ENCODE measurements around the gene TPD52L2.

Gene TPD52L2

GRCh38 chr20:63830841-63831588 is 34.1 kb upstream of the TPD52L2 start, which contains the start of gene ZBTB46:
Gene ZBTB46 (minus strand): TSS chr20:63831264. CDS start chr20:63790757, 40,507 bp downstream.
- peak; percentile 62 to 75 for DNase-seq

GRCh38 chr20:63831646-63831992 is 33.5 kb upstream of the TPD52L2 start:
- TF ChIP-seq POLR2A (IDR thresholded peaks at IDR 0.05; ENCODE audit: low read length) (no peak), GATA1 (IDR thresholded peaks at IDR 0.05; ENCODE audit: low read depth, low read length) (no peak)
- no peak for DNase-seq

More at GRCh38 chr20:63830841-63831588, 34.1 kb upstream of the TPD52L2 start, which contains the start of gene ZBTB46:
- no peak for TF ChIP-seq GATA1 (IDR thresholded peaks at IDR 0.05; ENCODE audit: low read depth, low read length)
- TF ChIP-seq POLR2A (IDR thresholded peaks at IDR 0.05; ENCODE audit: low read length) = no peak

GRCh38 chr20:63831993-63832686 is 32.9 kb upstream of the TPD52L2 start:
- no peak for DNase-seq
- TF ChIP-seq POLR2A (IDR thresholded peaks at IDR 0.05; ENCODE audit: low read length) (no peak), GATA1 (IDR thresholded peaks at IDR 0.05; ENCODE audit: low read depth, low read length) (no peak)

- TF ChIP-seq POLR2A (IDR thresholded peaks at IDR 0.05; ENCODE audit: low read length) = no peak
- TF ChIP-seq GATA1 (IDR thresholded peaks at IDR 0.05; ENCODE audit: low read depth, low read length) = no peak
- no peak for DNase-seq
Observed at GRCh38 chr20:63833776-63834490, 31.1 kb upstream of the TPD52L2 start.

- TF ChIP-seq GATA1 (IDR thresholded peaks at IDR 0.05; ENCODE audit: low read depth, low read length) = no peak
- no peak for TF ChIP-seq POLR2A (IDR thresholded peaks at IDR 0.05; ENCODE audit: low read length)
Observed at GRCh38 chr20:63834491-63834880, 30.6 kb upstream of the TPD52L2 start.

GRCh38 chr20:63835021-63835858 is 29.8 kb upstream of the TPD52L2 start:
- TF ChIP-seq POLR2A (IDR thresholded peaks at IDR 0.05; ENCODE audit: low read length) = no peak
- TF ChIP-seq GATA1 (IDR thresholded peaks at IDR 0.05; ENCODE audit: low read depth, low read length) = no peak
- peak; percentile 32 to 37 for DNase-seq

More at GRCh38 chr20:63834491-63834880, 30.6 kb upstream of the TPD52L2 start:
- no peak for DNase-seq

GRCh38 chr20:63836458-63837344 is 28.4 kb upstream of the TPD52L2 start:
- TF ChIP-seq GATA1 (IDR thresholded peaks at IDR 0.05; ENCODE audit: low read depth, low read length) = no peak
- no peak for TF ChIP-seq POLR2A (IDR thresholded peaks at IDR 0.05; ENCODE audit: low read length)
- no peak for DNase-seq

- no peak for TF ChIP-seq POLR2A (IDR thresholded peaks at IDR 0.05; ENCODE audit: low read length)
- TF ChIP-seq GATA1 (IDR thresholded peaks at IDR 0.05; ENCODE audit: low read depth, low read length) = no peak
- DNase-seq = no peak
Observed at GRCh38 chr20:63837479-63837878, 27.6 kb upstream of the TPD52L2 start.

- TF ChIP-seq GATA1 (IDR thresholded peaks at IDR 0.05; ENCODE audit: low read depth, low read length) (no peak), POLR2A (IDR thresholded peaks at IDR 0.05; ENCODE audit: low read length) (no peak)
- no peak for DNase-seq
Observed at GRCh38 chr20:63839620-63840019, 25.4 kb upstream of the TPD52L2 start.

GRCh38 chr20:63840405-63840828 is 24.7 kb upstream of the TPD52L2 start:
- no peak for DNase-seq
- TF ChIP-seq GATA1 (IDR thresholded peaks at IDR 0.05; ENCODE audit: low read depth, low read length) (no peak), POLR2A (IDR thresholded peaks at IDR 0.05; ENCODE audit: low read length) (no peak)

- no peak for DNase-seq
- TF ChIP-seq POLR2A (IDR thresholded peaks at IDR 0.05; ENCODE audit: low read length) = no peak
- TF ChIP-seq GATA1 (IDR thresholded peaks at IDR 0.05; ENCODE audit: low read depth, low read length) = no peak
Observed at GRCh38 chr20:63842258-63842657, 22.8 kb upstream of the TPD52L2 start.

- TF ChIP-seq GATA1 (IDR thresholded peaks at IDR 0.05; ENCODE audit: low read depth, low read length) (no peak), POLR2A (IDR thresholded peaks at IDR 0.05; ENCODE audit: low read length) (no peak)
- no peak for DNase-seq
Observed at GRCh38 chr20:63843222-63843621, 21.8 kb upstream of the TPD52L2 start.

Measured in erythroblast (primary cell).